GM12878 (cell line): ENCODE measurements around the gene IMP3. TPM values are rescaled to one million over a fixed set of nuclear protein-coding genes. Genes with fewer than 3 reads are reported as not detected.

Experiments
- ATAC-seq: fragments of 200-7000 bp; cut with Tn5 transposase; 3 replicates; pipeline ENCODE4 v1.9.1; 2020; ENCODE audit warnings: mild to moderate bottlenecking, moderate library complexity
- BruUV-seq: library from RNA; stranded (reverse); fragments of 400-500 nt; replicated peaks from 2 replicates; lab custom pipeline; 2021; lab: Mats Ljungman, UMichigan
- CTCF ChIA-PET: fragments of 300-600 bp; sonication (Branson Sonifier 250); formaldehyde crosslinking; extraction: SDS; loops from one replicate; lab custom pipeline; 2021; ENCODE audit warnings: inconsistent platforms; lab: Yijun Ruan, JAX
- POLR2A ChIA-PET: fragments of 350-600 bp; formaldehyde crosslinking; extraction: SDS; loops from one replicate; lab custom pipeline; 2021; ENCODE audit warnings: inconsistent platforms; lab: Charles Lee
- RAD21 ChIA-PET: fragments of 300-600 bp; sonication (Branson Sonifier 250); formaldehyde crosslinking; loops from one replicate; lab custom pipeline; 2023; ENCODE audit warnings: antibody characterized with exemption; ENCODE audit not compliant: unreplicated experiment; lab: Charles Lee
- SMC1A ChIA-PET: fragments of 300-600 bp; sonication (Branson Sonifier 250); formaldehyde crosslinking; loops from one replicate; lab custom pipeline; 2023; ENCODE audit not compliant: unreplicated experiment, uncharacterized antibody; lab: Charles Lee
- DNase-seq: peaks from one replicate; pipeline ENCODE4 v3.0.0-alpha.2; 2011; ENCODE audit warnings: low read depth, low spot score
- FAIRE-seq: peaks from 3 replicates; lab custom pipeline; 2011; peaks lifted over from hg19 to GRCh38; lab: Jason Lieb, UNC
- H2AFZ ChIP-seq: 2 replicates; pipeline ENCODE4 v1.6.0; 2011; ENCODE audit warnings: low read depth, low read length, control low read depth; ENCODE audit not compliant: control insufficient read depth
- H3K27ac ChIP-seq: 2 replicates; pipeline ENCODE4 v1.5.1; 2011; ENCODE audit warnings: control low read depth; ENCODE audit not compliant: control insufficient read depth, insufficient read depth
- H3K27me3 ChIP-seq, 2 experiments: replicated peaks in 1 of 2; 2 replicates each; pipeline versions ENCODE4 v1.6.0 to v1.6.1; 2011; ENCODE audit warnings: low read length in 1 of 2; ENCODE audit not compliant: control insufficient read depth in 2 of 2, insufficient read depth in 2 of 2
- H3K36me3 ChIP-seq, 2 experiments: 2 replicates each; pipeline ENCODE4 v1.5.1; 2011; ENCODE audit warnings: low read length in 1 of 2; ENCODE audit not compliant: control insufficient read depth in 2 of 2, insufficient read depth in 2 of 2
- H3K4me1 ChIP-seq: 2 replicates; pipeline ENCODE4 v1.6.1; 2011; ENCODE audit warnings: mild to moderate bottlenecking, low read length, moderate library complexity, mixed read lengths; ENCODE audit not compliant: control insufficient read depth, insufficient read depth
- H3K4me2 ChIP-seq: 2 replicates; pipeline ENCODE4 v1.6.0; 2011; ENCODE audit warnings: control low read depth; ENCODE audit not compliant: control insufficient read depth, insufficient read depth
- H3K4me3 ChIP-seq: fragments of 200-600 bp; sonication (generic); 2 replicates; pipeline ENCODE4 v1.5.1; 2016
- H3K79me2 ChIP-seq: 2 replicates; pipeline ENCODE4 v1.6.0; 2011; ENCODE audit warnings: low read length; ENCODE audit not compliant: control insufficient read depth, insufficient read depth
- H3K9ac ChIP-seq: 2 replicates; pipeline ENCODE4 v1.8.0; 2011; ENCODE audit warnings: low read length, control low read depth, mixed read lengths; ENCODE audit not compliant: control insufficient read depth, insufficient read depth
- H3K9me3 ChIP-seq: replicated peaks from 3 replicates; pipeline ENCODE4 v1.5.1; 2011; ENCODE audit warnings: mild to moderate bottlenecking, low read length; ENCODE audit not compliant: control insufficient read depth, insufficient read depth
- H4K20me1 ChIP-seq: 2 replicates; pipeline ENCODE4 v1.6.0; 2011; ENCODE audit not compliant: control insufficient read depth, insufficient read depth
- BACH1 ChIP-seq: fragments of 450-650 bp; IDR thresholded peaks from 2 replicates; pipeline ENCODE4 v1.6.1; 2017; ENCODE audit warnings: mild to moderate bottlenecking, borderline replicate concordance
- E2F8 ChIP-seq: fragments of 450-650 bp; IDR thresholded peaks from 2 replicates; pipeline ENCODE4 v1.6.1; 2018; ENCODE audit warnings: mild to moderate bottlenecking, low read depth, moderate library complexity; ENCODE audit not compliant: partially characterized antibody
- IRF5 ChIP-seq: fragments of 450-650 bp; IDR thresholded peaks from 2 replicates; pipeline ENCODE4 v1.6.1; 2017; ENCODE audit warnings: borderline replicate concordance
- MAX ChIP-seq: IDR thresholded peaks from 2 replicates; pipeline ENCODE4 v1.6.1; 2012; ENCODE audit warnings: low read depth, low read length, improper control_type of control experiment
- MEF2A ChIP-seq: IDR thresholded peaks from 2 replicates; pipeline ENCODE4 v1.6.1; 2011; ENCODE audit warnings: low read depth, mild to moderate bottlenecking, low read length, moderate library complexity; ENCODE audit not compliant: insufficient read depth
- NKRF ChIP-seq: fragments of 450-650 bp; conservative IDR thresholded peaks from 2 replicates; pipeline ENCODE4 v1.6.1; 2017; ENCODE audit warnings: mild to moderate bottlenecking, moderate library complexity
- NR2C2 ChIP-seq: IDR thresholded peaks from 2 replicates; pipeline ENCODE4 v1.6.1; 2011; ENCODE audit warnings: borderline replicate concordance, low read depth; ENCODE audit not compliant: control insufficient read depth, insufficient read length
- SIN3A ChIP-seq: IDR thresholded peaks from 2 replicates; pipeline ENCODE4 v1.6.1; 2012; ENCODE audit warnings: low read depth, low read length, improper control_type of control experiment
- TCF3 ChIP-seq: IDR thresholded peaks from 2 replicates; pipeline ENCODE4 v1.6.1; 2012; ENCODE audit warnings: low read depth, mild to moderate bottlenecking, low read length, borderline replicate concordance; ENCODE audit not compliant: insufficient read depth
- ZBTB11 ChIP-seq: fragments of 450-650 bp; formaldehyde crosslinking; IDR thresholded peaks from 2 replicates; pipeline ENCODE4 v1.5.0; 2022; ENCODE audit warnings: mild to moderate bottlenecking, missing genetic modification characterization
- WGBS: methylation state at CpG from one replicate; pipeline ENCODE4 v1.1.6; 2016; ENCODE audit warnings: low lambda C conversion rate; ENCODE audit not compliant: insufficient replicate concordance, insufficient coverage; ENCODE audit errors: missing lambda C conversion rate; 5-methylcytosine and 5-hydroxymethylcytosine counted together
- in situ Hi-C: fragments of 300-500 bp; cut with MboI; formaldehyde crosslinking; loops from 9 replicates; pipeline ENCODE4 v1.14.3; 2018; ENCODE audit warnings: mixed read lengths
- intact Hi-C: fragments of 100-400 bp; cut with micrococcal nuclease; formaldehyde crosslinking; loops from one replicate; pipeline ENCODE4 v1.14.2; 2022; ENCODE audit not compliant: unreplicated experiment
- polyA plus RNA-seq, 11 experiments: library from polyadenylated mRNA; depleted of rRNA in 4 of 11; unstranded in 6 of 11; stranded (reverse) in 5 of 11; fragments of >200 nt; fragmentation: Nextera tagmentation in 4 of 11; fragmentation: Illumina TruSeq in 1 of 11; extraction: Ambion mirVana in 4 of 11; extraction: Trizol in 1 of 11; gene quantifications; 1 replicate in 1 of 11; 2 replicates in 10 of 11; pipeline versions ENCODE4 v1.2.1 to v1.2.3, GENCODE V29; 2011 to 2016; ENCODE audit warnings: inconsistent platforms in 2 of 11, missing spikeins in 2 of 11, low read depth in 1 of 11
- total RNA-seq, 4 experiments: library from RNA; depleted of rRNA in 3 of 4; stranded (reverse); fragments of >200 nt in 3 of 4; fragmentation: Illumina TruSeq in 1 of 4; extraction: Trizol in 1 of 4; gene quantifications; 2 replicates each; pipeline versions ENCODE4 v1.2.1 to v1.2.3, GENCODE V29; 2013 to 2021

Gene IMP3
- total and polyA plus RNA-seq, 10 of the 15 experiments (the other 5 are each of a cell fraction or from before 2014, with no cell fraction given), result 13.3 to 208 (median 85.2) TPM

- no TSS peak for BruUV-seq
- in situ Hi-C loops, result no loop called here
- CTCF ChIA-PET, result interaction anchor here (1.1 to 1.5 kb wide), 3 partner anchors 24 to 229 kb away, joined by 3 to 6 read pairs (median 5); no protein-coding TSS in a partner anchor
- no peak for TF ChIP-seq E2F8
- no peak for TF ChIP-seq IRF5
- TF ChIP-seq NR2C2, result no peak
- no peak for TF ChIP-seq TCF3
- TF ChIP-seq MEF2A, result no peak
- TF ChIP-seq ZBTB11, result no peak
- TF ChIP-seq SIN3A, result no peak
- no peak for TF ChIP-seq NKRF
- no peak for TF ChIP-seq MAX
- no peak for TF ChIP-seq BACH1
These were observed 43.2 kb downstream of the IMP3 start for GRCh38 chr15:75596703-75597345.

More at GRCh38 chr15:75596703-75597345, 43.2 kb downstream of the IMP3 start:
- intact Hi-C loops, result no loop called here
- no peaks in the 10 kb centered on the region for H3K9me3 ChIP-seq
- H2AFZ ChIP-seq, result no peak overlapping the region
- no peak overlapping the region for H3K27ac ChIP-seq
- H3K9ac ChIP-seq, result no peak overlapping the region
- no peak overlapping the region for H3K4me3 ChIP-seq
- ChIA-PET POLR2A (interaction anchor here (0.5 kb wide), 1 partner anchor 20 kb away, joined by 3 read pairs; no protein-coding TSS in a partner anchor), SMC1A (interaction anchor here (1.1 to 1.2 kb wide), 2 partner anchors 43 to 143 kb away, joined by 3 to 4 read pairs; partner anchors contain the start of gene IMP3), RAD21 (interaction anchor here (1.4 kb wide), 1 partner anchor 43 kb away, joined by 3 read pairs; the partner anchor contains the start of gene IMP3)
- no peaks in the 10 kb centered on the region for H3K79me2 ChIP-seq
- WGBS, result 97% methylated on average over 3 of the region's 3 CpGs
- FAIRE-seq (no peak), ATAC-seq (no peak), DNase-seq (no peak)
- H3K36me3 ChIP-seq, result peaks cover 4 to 22% of the 10 kb centered on the region in 2 experiments; a peak in 3 of 4 replicates
- H3K27me3 ChIP-seq, result no peaks in the 10 kb centered on the region
- no peaks in the 10 kb centered on the region for H4K20me1 ChIP-seq
- H3K4me1 ChIP-seq, result no peaks in the 10 kb centered on the region
- no peak overlapping the region for H3K4me2 ChIP-seq
